Inferior parietal cortex (tissue), 1 donor: ENCODE data around the gene TRPM3.

Experiments
- DNase-seq: peaks from one replicate; pipeline ENCODE4 v3.0.0-alpha.2; 2016; ENCODE audit errors: extremely low spot score

Gene TRPM3

DNA sequence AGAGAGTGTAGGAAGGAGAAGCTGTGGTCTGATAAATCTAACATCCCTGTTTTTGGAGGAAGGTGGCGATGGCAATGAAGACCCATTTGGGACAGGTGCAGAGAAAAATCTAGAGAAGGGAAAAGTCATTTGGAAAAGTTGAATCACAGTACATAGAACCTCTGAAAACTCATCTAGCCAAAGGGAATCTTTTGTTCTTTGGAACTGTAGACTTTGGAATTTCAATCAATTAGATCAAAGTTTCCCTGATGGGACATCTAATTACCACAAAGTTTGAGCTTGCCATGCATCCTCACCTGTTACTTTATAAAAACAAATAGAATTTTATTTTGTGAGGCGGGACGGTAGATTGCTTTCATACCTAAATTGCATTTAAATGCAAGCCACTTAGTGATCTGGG is 294.9 kb downstream of the TRPM3 start:
- no peak for DNase-seq

DNA sequence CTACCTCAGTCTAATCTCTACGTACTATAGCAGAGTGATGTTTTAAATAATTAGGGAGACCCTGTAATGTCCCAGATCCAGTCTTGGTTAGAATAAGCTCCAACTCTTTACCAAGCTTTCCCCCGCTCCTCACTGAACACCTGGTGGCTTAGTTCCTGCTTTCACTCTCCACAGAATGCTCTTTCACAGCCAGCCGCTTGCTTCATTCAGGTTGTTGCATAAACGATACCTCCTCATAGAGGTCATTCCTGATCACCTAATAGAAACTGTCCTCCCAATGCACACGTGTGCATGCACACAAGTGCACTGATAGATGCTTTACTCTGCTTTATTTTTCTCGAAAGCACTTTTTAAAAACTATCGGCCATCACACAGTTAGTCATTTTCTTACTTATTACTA is 298.1 kb downstream of the TRPM3 start:
- no peak for DNase-seq

DNA sequence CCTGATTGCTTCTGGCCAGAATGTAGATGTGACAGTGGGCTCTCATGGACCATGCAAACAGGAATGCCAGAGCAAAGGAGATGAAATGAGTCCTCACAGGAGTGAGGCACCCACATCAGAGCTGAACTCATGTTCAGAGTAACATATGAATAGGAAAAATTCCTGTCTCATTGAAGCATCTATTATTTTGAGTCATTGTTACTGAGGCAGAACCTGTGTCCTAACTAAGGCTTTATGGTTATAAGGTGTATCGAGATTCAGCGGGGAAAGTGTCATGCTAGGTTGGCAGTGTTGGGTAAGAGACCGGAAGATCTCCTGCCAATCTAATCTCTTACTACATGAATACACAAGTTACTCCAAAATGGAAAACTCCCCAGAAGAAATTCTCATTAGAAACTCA is 304.1 kb downstream of the TRPM3 start:
- DNase-seq = no peak

DNA sequence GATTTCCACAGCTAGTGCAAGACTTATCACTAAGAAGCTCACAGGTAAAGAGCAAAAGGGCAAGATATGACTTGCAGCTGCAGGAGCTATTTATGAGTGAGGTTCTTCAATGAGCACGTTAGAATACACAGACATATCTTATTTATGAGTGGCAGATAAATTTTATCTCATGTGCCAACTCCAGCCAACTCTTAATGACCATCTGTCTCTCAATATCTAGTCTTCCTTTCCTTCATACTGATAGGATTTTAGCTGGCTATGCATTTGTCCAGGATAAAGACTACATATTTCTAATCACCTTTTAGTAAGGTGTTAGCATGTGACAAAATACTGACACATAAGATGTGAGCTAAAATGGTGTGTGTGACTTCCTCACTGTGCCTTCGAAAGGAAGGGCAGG is 304.5 kb downstream of the TRPM3 start:
- no peak for DNase-seq

DNA sequence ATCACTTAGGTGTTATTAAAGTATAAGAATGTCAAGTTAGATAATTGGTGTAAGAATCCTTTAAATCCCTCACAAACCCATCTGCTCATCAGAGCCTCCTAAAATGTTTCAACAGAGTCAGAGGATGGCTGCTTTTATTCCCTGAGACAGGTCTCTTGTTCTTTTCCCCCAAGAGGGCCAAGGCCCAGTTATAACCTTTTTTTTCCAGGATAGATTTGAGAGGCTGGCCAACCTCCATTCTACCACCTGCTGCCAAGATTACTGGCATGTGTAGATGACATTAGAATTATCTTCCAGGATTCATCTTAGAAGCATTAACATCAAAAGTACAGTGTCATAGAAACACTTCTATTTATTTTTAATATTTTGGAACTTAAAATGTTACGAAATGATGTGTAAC is 305.1 kb downstream of the TRPM3 start:
- DNase-seq = no peak

DNA sequence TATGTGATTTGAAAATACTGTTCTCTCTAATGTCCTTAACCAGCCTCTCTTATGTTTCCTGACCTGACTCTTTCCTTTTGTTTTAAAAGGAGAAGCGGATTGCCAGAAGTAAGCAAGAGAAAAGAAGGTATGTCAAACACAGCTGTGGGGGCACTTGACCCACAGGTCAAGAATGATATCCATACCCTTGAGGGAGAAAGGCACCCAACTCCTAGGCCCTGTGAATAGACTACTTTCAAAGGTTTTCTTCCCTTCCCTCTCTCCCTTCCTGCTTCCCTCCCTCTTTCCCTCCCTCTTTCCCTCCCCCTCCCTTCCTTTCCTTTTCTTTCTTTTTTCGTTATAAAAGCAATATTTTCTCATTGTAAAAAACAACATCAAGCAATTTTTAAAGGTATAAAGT is 306.8 kb downstream of the TRPM3 start:
- no peak for DNase-seq

DNA sequence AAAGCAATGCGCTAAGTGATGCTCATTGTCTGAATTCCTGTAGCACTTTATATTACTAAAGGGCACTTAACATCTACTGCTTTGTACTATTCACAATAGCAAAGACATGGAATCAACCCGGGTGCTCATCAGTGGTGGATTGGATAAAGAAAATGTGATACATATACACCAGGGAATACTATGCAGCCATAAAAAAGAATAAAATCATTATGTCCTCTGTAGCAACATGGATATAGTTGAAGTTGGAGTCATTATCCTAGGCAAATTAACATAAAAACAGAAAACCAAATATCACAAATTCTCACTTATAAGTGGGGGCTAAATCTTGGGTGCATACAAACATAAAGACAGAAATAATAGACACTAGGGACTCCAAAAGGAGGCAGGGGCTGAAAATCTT is 308.3 kb downstream of the TRPM3 start:
- DNase-seq = no peak

DNA sequence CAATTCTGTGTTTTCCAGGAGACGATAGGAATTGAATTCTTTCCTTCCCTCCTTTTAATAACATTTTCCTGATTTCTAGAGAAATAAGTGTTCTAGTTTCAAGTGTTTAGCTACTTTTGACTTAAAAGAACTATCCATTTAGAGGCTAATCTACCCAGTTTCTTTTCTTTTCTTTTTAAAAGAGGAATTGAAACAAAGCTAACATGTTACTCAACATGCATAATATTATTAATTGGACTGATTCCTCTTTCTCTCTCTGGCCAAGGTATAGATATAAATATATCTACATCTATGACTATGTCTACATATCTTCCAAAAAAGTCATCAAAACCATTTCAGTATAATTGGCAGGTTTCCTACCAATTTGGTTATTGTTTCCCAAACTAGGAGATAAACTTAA is 309.8 kb downstream of the TRPM3 start:
- no peak for DNase-seq

DNA sequence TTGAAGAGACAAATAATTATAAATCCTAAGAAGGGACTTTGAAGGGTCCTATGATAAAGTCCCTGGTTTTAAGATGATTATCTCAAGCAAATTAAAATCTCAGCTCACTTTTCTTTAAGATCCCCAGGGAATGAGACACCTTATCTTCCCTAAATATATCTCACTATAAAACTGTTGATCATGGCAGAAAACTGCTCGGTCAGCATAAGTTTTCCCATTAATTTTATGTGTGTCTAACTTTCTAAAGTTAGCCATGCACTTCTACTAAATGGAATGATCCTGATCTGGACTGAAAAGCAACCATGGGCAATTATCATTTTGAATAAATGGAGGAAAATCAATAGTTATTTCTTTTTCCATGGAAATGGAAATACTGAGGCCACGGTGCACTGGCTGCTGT is 314.5 kb downstream of the TRPM3 start:
- DNase-seq = no peak

DNA sequence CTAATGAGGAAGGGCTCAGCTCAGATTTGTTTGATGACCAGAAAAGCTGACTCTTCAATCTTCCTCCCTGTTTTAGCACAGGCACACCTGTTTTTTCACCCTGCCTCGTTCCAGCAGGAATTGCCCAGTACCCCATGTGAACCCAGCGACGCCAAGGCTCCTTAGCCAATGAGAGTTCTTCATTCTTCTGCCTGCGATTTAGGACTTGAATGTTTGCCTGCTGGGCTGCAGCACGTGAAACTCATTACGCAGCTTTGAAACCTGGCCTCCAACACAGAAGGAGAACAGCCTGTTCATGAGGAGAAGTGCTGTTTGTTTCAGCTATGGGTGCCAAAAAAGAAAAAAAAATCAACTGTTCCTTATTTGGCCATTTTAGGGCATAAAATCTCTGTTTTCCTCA is 315.5 kb downstream of the TRPM3 start:
- DNase-seq = peak; percentile 38

DNA sequence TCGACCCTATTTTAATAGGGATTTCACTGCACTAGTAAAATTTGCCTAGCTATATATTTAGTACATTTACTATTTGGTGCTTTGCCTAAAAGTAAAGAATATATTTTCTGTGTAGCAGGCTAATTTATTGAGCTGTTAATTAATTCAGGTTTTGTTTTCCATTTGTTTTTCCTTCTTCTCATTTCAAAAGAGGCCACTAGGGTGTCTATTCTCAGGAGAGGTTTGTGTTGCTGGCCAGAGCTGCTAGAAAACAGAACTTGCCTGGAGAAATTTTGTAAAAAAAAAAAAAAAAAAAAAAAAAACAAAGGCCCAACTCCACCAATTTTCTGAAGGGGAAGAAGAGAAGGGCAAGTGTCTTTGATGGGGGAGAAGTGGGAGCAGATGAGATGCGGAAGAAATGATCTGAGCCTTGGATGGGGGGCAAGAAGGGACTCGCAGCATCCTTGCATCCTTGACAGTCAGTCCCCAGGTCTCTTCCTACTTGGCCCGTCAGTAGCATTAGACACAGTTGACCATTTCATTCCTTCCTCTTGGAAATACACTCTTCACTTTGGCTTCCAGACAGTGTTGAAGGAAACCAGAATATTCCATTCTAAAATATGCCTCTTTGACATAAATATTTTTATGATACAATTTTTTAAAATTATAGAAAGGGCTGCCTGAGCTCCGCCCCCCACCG is 318.5 kb downstream of the TRPM3 start:
- DNase-seq = no peak

DNA sequence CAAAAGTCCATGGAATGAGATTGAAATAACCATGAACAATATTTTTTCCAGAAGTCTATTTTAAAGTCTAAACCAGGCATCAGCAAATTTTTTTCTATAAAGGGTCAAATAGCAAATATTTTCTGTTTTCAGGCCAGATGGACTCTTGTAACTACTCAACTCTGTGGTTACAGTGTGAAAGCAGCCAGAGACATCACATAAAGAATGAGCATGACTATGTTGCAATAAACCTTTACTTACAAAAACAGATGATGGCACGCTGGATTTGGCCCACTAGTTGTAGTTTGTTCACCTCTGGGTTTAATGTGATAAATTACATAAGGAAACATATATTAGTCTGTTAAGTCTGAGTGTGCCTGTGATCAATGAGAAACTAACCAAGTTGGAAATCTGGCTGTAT is 319.2 kb downstream of the TRPM3 start:
- DNase-seq = no peak

DNA sequence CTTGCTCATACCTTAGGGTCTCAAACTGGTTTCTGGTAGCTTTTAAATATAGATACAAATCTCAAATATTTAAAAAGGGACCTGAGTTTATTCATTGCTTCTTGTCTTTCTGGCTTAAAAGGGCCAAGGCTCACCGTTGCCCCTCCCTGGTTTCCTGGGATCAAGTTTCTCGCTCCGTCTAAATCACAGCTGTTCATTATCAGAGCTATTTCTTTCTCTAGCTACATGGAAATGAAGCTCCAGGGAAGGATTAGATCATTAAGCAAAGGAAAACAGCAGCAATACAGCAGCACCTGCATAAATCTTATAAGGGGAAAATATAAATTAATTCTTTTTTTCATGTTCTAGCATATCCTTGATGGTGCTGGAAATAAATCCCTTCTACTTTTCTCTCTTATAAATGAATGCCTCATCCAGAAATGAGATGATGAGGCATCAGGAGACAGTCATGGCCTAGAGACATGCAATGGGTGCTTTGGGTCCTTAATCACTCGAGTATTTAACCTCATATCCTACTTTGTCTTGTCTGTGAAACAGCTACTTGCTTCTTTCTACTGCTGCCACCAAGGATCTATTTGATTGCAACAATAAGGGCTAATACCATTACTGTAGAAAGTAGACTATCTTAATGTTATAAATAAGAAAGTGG is 320.1 kb downstream of the TRPM3 start:
- DNase-seq = no peak

DNA sequence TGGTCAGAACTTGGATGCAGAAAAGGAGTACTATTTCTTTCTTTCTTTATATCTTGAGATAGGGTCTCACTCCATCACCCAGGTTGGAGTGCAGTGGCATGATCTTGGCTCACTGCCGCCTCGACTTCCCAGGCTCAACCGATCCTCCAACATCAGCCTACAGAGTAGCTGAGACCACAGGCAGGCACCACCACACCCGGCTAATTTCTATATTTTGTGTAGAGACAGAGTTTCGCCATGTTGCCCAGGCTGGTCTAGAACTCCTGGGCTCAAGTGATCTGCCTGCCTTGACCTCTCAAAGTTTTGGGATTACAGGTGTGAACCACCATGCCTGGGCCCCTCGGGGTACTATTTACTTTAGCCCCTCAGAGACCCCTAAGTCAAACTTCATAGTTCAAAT is 323.4 kb downstream of the TRPM3 start:
- DNase-seq = no peak

DNA sequence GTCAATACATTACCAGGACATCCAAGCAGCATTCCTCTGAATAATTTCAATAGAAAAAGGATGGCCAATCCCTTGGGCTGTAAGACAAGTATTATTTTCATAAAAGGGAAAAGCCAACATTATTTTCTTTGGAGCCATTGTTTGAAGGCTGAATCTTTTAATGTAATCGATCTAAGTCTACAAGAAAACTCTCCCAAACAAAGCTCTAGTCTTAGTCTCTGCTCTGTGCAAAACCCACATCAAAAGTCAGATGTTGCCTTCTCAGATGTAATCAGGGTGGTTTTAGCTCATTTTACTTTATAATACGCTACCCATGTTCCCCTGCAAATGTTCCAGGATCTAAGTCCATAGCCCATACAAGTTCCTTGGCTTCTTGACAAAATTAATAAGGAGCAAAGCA is 325.6 kb downstream of the TRPM3 start:
- DNase-seq = no peak

DNA sequence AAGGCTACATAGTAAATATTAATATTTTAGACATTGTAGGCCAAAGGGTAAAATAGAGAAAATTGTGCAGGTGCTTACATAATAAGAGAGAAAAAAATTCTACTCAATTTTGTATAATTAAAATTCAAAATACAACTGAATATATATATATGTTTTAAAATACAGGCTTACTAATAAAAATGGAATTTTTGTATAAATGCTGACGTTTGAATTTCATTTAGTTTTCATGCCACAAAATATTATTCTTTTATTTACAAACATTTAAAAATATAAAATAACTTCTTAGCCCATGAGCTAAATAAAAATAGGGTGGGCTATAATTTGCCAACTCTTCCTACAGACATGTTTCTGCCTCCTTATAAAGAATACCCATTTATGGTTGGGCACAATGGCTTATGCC is 328.6 kb downstream of the TRPM3 start:
- DNase-seq = no peak

DNA sequence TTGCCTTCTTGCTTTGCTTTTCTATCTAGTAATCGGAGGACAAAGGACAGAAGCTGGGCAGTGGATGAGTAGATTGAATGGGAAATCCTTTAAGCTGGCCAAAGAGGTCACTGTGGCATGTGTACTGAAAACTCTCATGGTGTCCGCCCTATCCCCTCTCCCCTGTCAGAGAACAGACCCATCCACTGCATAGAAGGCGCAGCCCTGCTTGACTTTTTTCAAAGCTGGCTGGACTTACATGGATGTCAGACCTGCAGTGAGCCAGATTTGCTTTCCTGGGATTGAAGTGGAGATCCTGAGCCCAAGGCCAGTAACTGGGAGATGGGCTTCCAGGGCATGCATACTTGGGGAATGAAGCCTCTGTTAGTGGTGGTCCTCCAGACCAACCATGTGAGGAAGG is 329.5 kb downstream of the TRPM3 start:
- no peak for DNase-seq

DNA sequence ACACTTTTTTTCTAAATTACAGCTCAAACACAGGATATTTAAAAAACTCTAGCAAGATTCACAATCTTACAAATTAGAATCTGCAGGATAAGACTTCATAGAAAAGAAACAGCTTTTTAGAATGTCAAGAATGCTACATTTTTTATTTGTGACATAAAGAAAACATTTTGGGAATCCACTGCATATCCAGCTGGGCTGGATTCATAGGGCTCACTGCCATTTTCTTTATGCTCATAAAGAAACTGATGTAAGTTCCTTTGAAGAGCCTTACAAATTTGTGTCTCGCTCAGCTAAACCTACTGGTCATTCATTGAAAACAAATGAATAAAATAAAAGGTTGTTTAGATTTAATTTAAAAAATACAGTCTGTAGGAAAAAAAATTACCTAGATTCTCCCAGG is 332.3 kb downstream of the TRPM3 start:
- DNase-seq = no peak

DNA sequence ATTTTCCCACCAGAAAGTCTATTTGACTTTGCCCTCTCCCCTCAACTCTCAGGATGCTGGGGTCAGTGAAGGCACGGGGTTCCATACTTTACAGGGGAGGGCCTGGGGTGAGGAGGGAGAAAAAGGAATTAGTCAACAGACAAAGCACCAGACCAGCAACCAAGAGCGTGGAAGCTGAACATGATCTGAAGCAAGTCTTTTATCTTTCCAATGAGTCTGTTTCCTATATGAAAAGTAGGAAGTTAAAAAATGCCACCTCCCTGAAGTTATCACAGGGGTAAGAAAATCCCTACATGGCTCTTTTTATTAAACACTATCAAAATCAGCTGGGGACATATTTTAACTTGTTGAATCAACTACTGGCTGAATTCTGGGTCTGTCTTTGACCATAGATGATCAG is 337.0 kb downstream of the TRPM3 start:
- no peak for DNase-seq

DNA sequence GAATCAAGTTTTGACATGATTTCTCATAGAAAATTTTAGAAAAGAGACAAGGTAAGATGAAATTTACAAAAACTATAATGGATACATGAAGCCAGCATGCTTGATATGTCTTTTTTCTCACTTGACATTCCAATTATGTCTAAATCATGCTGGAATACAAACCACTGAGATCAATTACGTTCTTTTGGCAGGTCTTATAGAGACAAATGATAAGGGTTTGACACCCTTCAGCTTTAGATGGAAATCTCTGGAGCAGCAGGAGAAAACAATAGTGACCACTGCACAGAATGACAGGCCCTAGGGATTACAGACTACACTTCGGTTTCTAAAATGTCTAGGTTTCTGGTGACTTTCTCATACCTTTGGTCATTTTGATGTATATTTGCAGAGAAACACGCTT is 342.9 kb downstream of the TRPM3 start:
- DNase-seq = no peak

DNA sequence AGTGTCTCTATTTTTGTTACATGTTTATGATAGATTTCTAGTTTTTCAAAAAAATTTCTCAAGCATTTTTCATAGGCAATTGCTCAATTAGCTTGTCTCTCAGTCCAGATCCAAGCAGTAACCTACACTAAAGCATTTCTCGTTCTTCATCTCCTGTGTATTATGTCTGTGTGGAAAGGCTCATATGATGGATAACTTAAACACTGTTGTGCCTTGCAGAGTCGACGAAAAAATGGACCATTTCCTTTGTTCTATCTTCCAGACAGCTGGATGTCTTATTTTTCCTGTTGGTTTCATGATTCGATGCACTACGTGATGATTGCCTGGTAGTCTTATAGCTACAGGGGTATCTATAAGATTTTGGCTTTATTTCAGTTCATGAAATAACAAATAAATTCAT is 347.8 kb downstream of the TRPM3 start:
- no peak for DNase-seq

DNA sequence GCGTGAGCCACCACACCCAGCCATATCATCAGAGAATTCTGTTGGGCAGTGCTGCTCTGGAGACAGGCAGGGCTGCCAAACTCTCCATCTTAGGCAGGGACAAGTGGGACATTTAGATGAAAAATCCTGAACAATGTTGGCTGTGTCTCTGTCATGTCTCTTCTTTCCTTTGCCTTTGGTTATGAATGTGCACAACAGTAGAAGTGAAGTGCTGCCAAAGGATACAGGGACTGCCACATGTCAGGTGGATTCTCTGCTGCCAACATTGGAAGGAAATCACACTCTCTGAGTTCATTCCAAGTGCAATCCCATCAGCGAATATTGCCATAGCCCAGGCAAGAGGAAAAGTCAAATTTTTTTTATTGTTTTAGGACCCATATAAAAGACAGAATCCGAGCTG is 348.8 kb downstream of the TRPM3 start:
- DNase-seq = no peak

DNA sequence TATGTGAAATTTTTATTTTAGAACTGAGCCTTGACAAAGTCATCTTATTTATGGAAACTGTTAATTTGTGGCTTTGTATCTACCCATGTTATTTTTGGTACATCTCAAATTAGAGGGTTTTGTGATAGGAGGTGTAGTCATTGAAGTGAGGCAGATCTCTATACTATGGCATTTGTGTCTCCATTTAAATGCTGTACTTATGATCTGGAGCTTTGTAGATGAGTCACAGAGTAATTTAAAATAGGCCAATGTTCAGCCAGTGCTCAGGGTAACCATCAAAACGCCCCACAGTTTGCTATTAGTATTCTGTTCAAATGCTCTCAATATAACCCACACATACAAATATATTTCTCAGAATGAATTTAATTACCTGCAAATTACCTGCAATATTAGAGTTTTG is 355.5 kb downstream of the TRPM3 start:
- no peak for DNase-seq

DNA sequence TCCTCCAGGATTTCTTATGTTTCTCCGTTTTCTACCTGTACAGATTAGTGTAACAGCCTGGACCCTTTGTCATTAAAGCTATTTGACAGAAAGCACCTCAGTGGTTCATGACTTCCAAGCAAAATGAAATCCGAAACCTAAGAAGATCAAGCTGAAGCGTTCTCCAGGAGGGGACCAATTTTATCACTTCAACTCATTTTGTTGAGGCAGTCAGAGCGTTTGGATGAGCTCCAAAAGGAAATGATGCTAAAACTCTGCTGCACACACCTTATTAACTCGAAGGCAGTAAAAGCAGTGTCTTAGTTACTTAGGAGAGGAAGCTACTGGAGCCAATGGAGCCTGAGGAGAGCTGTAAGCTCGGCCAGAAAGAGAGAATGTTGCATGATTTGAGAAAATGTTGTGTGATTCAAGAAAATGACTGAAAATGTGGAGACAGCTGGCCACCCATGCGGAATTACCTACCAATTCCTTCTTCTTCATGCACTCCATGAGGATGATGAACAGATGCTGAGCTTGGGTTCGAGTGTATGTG is 360.2 kb downstream of the TRPM3 start:
- DNase-seq = no peak
